SK-N-SH (cell line): ENCODE measurements around the gene DAZAP2. TPM values are rescaled to one million over a fixed set of nuclear protein-coding genes. Genes with fewer than 3 reads are reported as not detected.

ENCODE experiments used
- CTCF ChIA-PET: fragments of 300-600, 350-600 bp; formaldehyde crosslinking; extraction: SDS; loops from one replicate; lab custom pipeline; 2021; lab: Yijun Ruan, JAX
- POLR2A ChIA-PET: fragments of 350-600 bp; sonication (Branson Sonifier 250); formaldehyde crosslinking; extraction: SDS; loops from one replicate; lab custom pipeline; 2020; ENCODE audit warnings: antibody characterized with exemption, inconsistent platforms; lab: Yijun Ruan, JAX
- DNase-seq: peaks from one replicate; pipeline ENCODE4 v3.0.0; 2012
- H2AFZ ChIP-seq: fragments of 200-600 bp; sonication (generic); 2 replicates; pipeline ENCODE4 v1.8.1; 2016; ENCODE audit warnings: antibody characterized with exemption, mild to moderate bottlenecking, low read depth
- H3F3A ChIP-seq: fragments of 200-600 bp; sonication (generic); replicated peaks from 2 replicates; pipeline ENCODE3; 2016; ENCODE audit warnings: antibody characterized with exemption, mild to moderate bottlenecking; ENCODE audit not compliant: insufficient read depth
- H3K27ac ChIP-seq, 2 experiments: fragments of 200-500 bp in 1 of 2; fragments of 200-600 bp in 1 of 2; sonication (Bioruptor generic) in 1 of 2; sonication (generic), shearing (Covaris generic) in 1 of 2; 2 replicates each; pipeline versions ENCODE4 v1.5.1 to v1.6.1; 2014 to 2016; ENCODE audit warnings: low read depth in 2 of 2, inconsistent platforms in 1 of 2, low read length in 1 of 2, mild to moderate bottlenecking in 1 of 2, mixed read lengths in 1 of 2
- H3K27me3 ChIP-seq: fragments of 200-600 bp; sonication (generic), shearing (Covaris generic); 2 replicates; pipeline ENCODE4 v1.6.1; 2016; ENCODE audit warnings: mixed run types; ENCODE audit not compliant: insufficient read depth
- H3K36me3 ChIP-seq, 2 experiments: fragments of 200-500 bp in 1 of 2; fragments of 200-600 bp in 1 of 2; sonication (Bioruptor generic) in 1 of 2; sonication (generic) in 1 of 2; replicated peaks in 1 of 2; 2 replicates each; pipeline versions ENCODE3 to v1.5.1; 2014 to 2016; ENCODE audit warnings: low read length in 1 of 2, mild to moderate bottlenecking in 1 of 2; ENCODE audit not compliant: insufficient read depth in 2 of 2, control insufficient read depth in 1 of 2
- H3K4me1 ChIP-seq, 2 experiments: fragments of 200-500 bp in 1 of 2; fragments of 200-600 bp in 1 of 2; sonication (Bioruptor generic) in 1 of 2; sonication (generic), shearing (Covaris generic) in 1 of 2; 2 replicates each; pipeline versions ENCODE4 v1.5.1 to v1.6.1; 2014 to 2016; ENCODE audit warnings: low read depth in 1 of 2, low read length in 1 of 2, mixed run types in 1 of 2; ENCODE audit not compliant: insufficient read depth in 2 of 2, control insufficient read depth in 1 of 2
- H3K4me2 ChIP-seq: fragments of 200-600 bp; sonication (generic), shearing (Covaris generic); 2 replicates; pipeline ENCODE4 v1.6.1; 2017; ENCODE audit warnings: mixed run types
- H3K4me3 ChIP-seq, 2 experiments: fragments of 200-500 bp in 1 of 2; fragments of 200-600 bp in 1 of 2; sonication (Bioruptor generic) in 1 of 2; sonication (generic), shearing (Covaris generic) in 1 of 2; 2 replicates each; pipeline versions ENCODE4 v1.5.1 to v1.8.1; 2014 to 2016; ENCODE audit warnings: low read depth in 2 of 2, inconsistent platforms in 1 of 2, low read length in 1 of 2, mild to moderate bottlenecking in 1 of 2, mixed read lengths in 1 of 2, moderate library complexity in 1 of 2
- H3K79me2 ChIP-seq: fragments of 200-600 bp; sonication (generic); 2 replicates; pipeline ENCODE4 v1.8.1; 2017; ENCODE audit warnings: mild to moderate bottlenecking; ENCODE audit not compliant: insufficient read depth
- H3K9ac ChIP-seq: fragments of 200-600 bp; sonication (generic); 2 replicates; pipeline ENCODE4 v1.6.1; 2017; ENCODE audit warnings: mixed run types
- H3K9me2 ChIP-seq: fragments of 200-600 bp; sonication (generic); 2 replicates; pipeline ENCODE4 v1.6.1; 2017; ENCODE audit warnings: mixed run types
- H3K9me3 ChIP-seq: fragments of 200-600 bp; sonication (generic); 2 replicates; pipeline ENCODE4 v1.6.1; 2017; ENCODE audit warnings: mixed run types, mild to moderate bottlenecking, moderate library complexity
- H4K20me1 ChIP-seq: fragments of 200-600 bp; sonication (generic); 2 replicates; pipeline ENCODE4 v1.6.1; 2017; ENCODE audit warnings: mild to moderate bottlenecking, mixed run types; ENCODE audit not compliant: insufficient read depth
- CHD2 ChIP-seq: fragments of 150-350 bp; IDR thresholded peaks from 2 replicates; pipeline ENCODE4 v1.6.1; 2018; ENCODE audit warnings: low read length; ENCODE audit not compliant: partially characterized antibody
- ELF1 ChIP-seq: IDR thresholded peaks from 2 replicates; pipeline ENCODE4 v1.4.0; 2012
- EP300 ChIP-seq, 2 experiments: IDR thresholded peaks; 2 replicates each; pipeline versions ENCODE4 v1.4.0 to v1.6.1; 2012; ENCODE audit warnings: borderline replicate concordance in 1 of 2, low read depth in 1 of 2, low read length in 1 of 2
- FOSL2 ChIP-seq: IDR thresholded peaks from 2 replicates; pipeline ENCODE4 v1.4.0; 2012; ENCODE audit warnings: low read depth, mild to moderate bottlenecking, moderate library complexity, borderline replicate concordance
- FOXJ3 ChIP-seq: sonication (generic); formaldehyde crosslinking; IDR thresholded peaks from 2 replicates; pipeline ENCODE4 v1.5.1; 2020; ENCODE audit warnings: mild to moderate bottlenecking, missing genetic modification reagents
- FOXM1 ChIP-seq: IDR thresholded peaks from 2 replicates; pipeline ENCODE4 v1.4.0; 2012; ENCODE audit warnings: low read depth, mild to moderate bottlenecking
- GATA2 ChIP-seq: sonication (generic); formaldehyde crosslinking; IDR thresholded peaks from 2 replicates; pipeline ENCODE4 v1.5.0; 2020; ENCODE audit warnings: mild to moderate bottlenecking, missing genetic modification reagents
- JUND ChIP-seq: IDR thresholded peaks from 2 replicates; pipeline ENCODE4 v1.4.0; 2012
- MXI1 ChIP-seq: IDR thresholded peaks from 2 replicates; pipeline ENCODE4 v1.6.1; 2012; ENCODE audit warnings: mild to moderate bottlenecking, low read depth, low read length, improper control_type of control experiment
- NFIC ChIP-seq: IDR thresholded peaks from 2 replicates; pipeline ENCODE4 v1.4.0; 2012; ENCODE audit warnings: borderline replicate concordance
- POLR2AphosphoS5 ChIP-seq: IDR thresholded peaks from 2 replicates; pipeline ENCODE4 v1.6.1; 2012; ENCODE audit warnings: low read depth, low read length
- RFX5 ChIP-seq: IDR thresholded peaks from 2 replicates; pipeline ENCODE4 v1.6.1; 2012; ENCODE audit warnings: mild to moderate bottlenecking, improper control_type of control experiment, low read length
- RXRA ChIP-seq: IDR thresholded peaks from 2 replicates; pipeline ENCODE4 v1.4.0; 2012; ENCODE audit warnings: low read depth, mild to moderate bottlenecking, borderline replicate concordance
- SIN3A ChIP-seq: IDR thresholded peaks from 2 replicates; pipeline ENCODE4 v1.6.1; 2012; ENCODE audit warnings: low read depth, mild to moderate bottlenecking, low read length, moderate library complexity, borderline replicate concordance
- SMC3 ChIP-seq: IDR thresholded peaks from 2 replicates; pipeline ENCODE4 v1.6.1; 2012; ENCODE audit warnings: low read depth, low read length, improper control_type of control experiment
- TAF1 ChIP-seq: IDR thresholded peaks from 2 replicates; pipeline ENCODE4 v1.6.1; 2012; ENCODE audit warnings: low read depth, mild to moderate bottlenecking, low read length, moderate library complexity, borderline replicate concordance
- TCF12 ChIP-seq: IDR thresholded peaks from 2 replicates; pipeline ENCODE4 v1.4.0; 2012
- TEAD4 ChIP-seq: IDR thresholded peaks from 2 replicates; pipeline ENCODE4 v1.4.0; 2012; ENCODE audit warnings: mild to moderate bottlenecking, borderline replicate concordance; ENCODE audit not compliant: insufficient read depth
- YY1 ChIP-seq: IDR thresholded peaks from 2 replicates; pipeline ENCODE4 v1.4.0; 2012; ENCODE audit warnings: low read depth, mild to moderate bottlenecking
- WGBS: methylation state at CpG from one replicate; pipeline ENCODE4 v1.1.6; 2017; ENCODE audit warnings: low lambda C conversion rate; 5-methylcytosine and 5-hydroxymethylcytosine counted together
- polyA plus RNA-seq, 3 experiments: library from polyadenylated mRNA; depleted of rRNA; stranded (reverse); fragments of >200 nt; gene quantifications; 2 replicates each; pipeline ENCODE4 v1.2.3, GENCODE V29; 2012
- TF ChIP-seq, protein P1 (sequence below): IDR thresholded peaks from 2 replicates; pipeline ENCODE4 v1.4.0; 2012; ENCODE audit warnings: low read depth, borderline replicate concordance
- TF ChIP-seq, protein P2 (sequence below): fragments of 150-350 bp; IDR thresholded peaks from 2 replicates; pipeline ENCODE4 v1.6.1; 2017; ENCODE audit warnings: antibody characterized with exemption, low read length, low read depth, borderline replicate concordance
- TF ChIP-seq, protein P3 (sequence below): fragments of 200-600 bp; sonication (generic); IDR thresholded peaks from 2 replicates; pipeline ENCODE4 v1.6.1; 2017; ENCODE audit warnings: antibody characterized with exemption, mild to moderate bottlenecking, moderate library complexity

The DAZAP2 gene
- polyA plus RNA-seq, 1 of the 3 experiments (the other 2 are of a cell fraction): 274 TPM

GRCh38 chr12:51198568-51199365 is 39.9 kb upstream of the DAZAP2 start:
- Histone ChIP-seq H3K9ac (no peak overlapping the region), H3K4me1 (no peaks in the 10 kb centered on the region), H3K36me3 (no peaks in the 10 kb centered on the region), H3K27me3 (no peaks in the 10 kb centered on the region), H3K27ac (no peak overlapping the region), H3K79me2 (no peaks in the 10 kb centered on the region), H3F3A (no peaks in the 10 kb centered on the region), H3K9me2 (no peaks in the 10 kb centered on the region), H3K9me3 (no peaks in the 10 kb centered on the region), H2AFZ (no peak overlapping the region), H4K20me1 (no peaks in the 10 kb centered on the region), H3K4me3 (no peak overlapping the region), H3K4me2 (no peak overlapping the region)
- WGBS: 87% methylated on average over 11 of the region's 16 CpGs
- TF ChIP-seq ELF1 (no peak), JUND (no peak), EP300 (IDR thresholded peaks at IDR 0.05; ENCODE audit: borderline replicate concordance in 1 of 2, low read depth in 1 of 2, low read length in 1 of 2) (no peak), TAF1 (no peak), YY1 (no peak), FOXJ3 (CRISPR knock-in tag) (no peak), NFIC (no peak), TEAD4 (no peak), CHD2 (no peak), RXRA (no peak)
- TF ChIP-seq, protein P1, sequence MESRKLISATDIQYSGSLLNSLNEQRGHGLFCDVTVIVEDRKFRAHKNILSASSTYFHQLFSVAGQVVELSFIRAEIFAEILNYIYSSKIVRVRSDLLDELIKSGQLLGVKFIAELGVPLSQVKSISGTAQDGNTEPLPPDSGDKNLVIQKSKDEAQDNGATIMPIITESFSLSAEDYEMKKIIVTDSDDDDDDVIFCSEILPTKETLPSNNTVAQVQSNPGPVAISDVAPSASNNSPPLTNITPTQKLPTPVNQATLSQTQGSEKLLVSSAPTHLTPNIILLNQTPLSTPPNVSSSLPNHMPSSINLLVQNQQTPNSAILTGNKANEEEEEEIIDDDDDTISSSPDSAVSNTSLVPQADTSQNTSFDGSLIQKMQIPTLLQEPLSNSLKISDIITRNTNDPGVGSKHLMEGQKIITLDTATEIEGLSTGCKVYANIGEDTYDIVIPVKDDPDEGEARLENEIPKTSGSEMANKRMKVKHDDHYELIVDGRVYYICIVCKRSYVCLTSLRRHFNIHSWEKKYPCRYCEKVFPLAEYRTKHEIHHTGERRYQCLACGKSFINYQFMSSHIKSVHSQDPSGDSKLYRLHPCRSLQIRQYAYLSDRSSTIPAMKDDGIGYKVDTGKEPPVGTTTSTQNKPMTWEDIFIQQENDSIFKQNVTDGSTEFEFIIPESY: no peak
- TF ChIP-seq, protein P2, sequence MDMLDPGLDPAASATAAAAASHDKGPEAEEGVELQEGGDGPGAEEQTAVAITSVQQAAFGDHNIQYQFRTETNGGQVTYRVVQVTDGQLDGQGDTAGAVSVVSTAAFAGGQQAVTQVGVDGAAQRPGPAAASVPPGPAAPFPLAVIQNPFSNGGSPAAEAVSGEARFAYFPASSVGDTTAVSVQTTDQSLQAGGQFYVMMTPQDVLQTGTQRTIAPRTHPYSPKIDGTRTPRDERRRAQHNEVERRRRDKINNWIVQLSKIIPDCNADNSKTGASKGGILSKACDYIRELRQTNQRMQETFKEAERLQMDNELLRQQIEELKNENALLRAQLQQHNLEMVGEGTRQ: no peak
- ChIA-PET POLR2A (no interaction called here), CTCF (interaction anchor here (1.2 to 1.5 kb wide), 2 partner anchors 19 to 151 kb away, joined by 3 to 4 read pairs; partner anchors contain the start of gene POU6F1)
- peak; percentile 20 for DNase-seq

GRCh38 chr12:51199366-51199945 is 39.2 kb upstream of the DAZAP2 start:
- Histone ChIP-seq H3K27ac (no peak overlapping the region), H3K9me3 (no peaks in the 10 kb centered on the region), H3K4me1 (no peaks in the 10 kb centered on the region), H3K27me3 (no peaks in the 10 kb centered on the region), H3K9ac (no peak overlapping the region), H2AFZ (no peak overlapping the region), H3K36me3 (no peaks in the 10 kb centered on the region), H3K4me3 (no peak overlapping the region), H3F3A (no peaks in the 10 kb centered on the region), H4K20me1 (no peaks in the 10 kb centered on the region), H3K79me2 (no peaks in the 10 kb centered on the region), H3K9me2 (no peaks in the 10 kb centered on the region), H3K4me2 (no peak overlapping the region)
- ChIA-PET CTCF (interaction anchor here (1.2 to 1.5 kb wide), 2 partner anchors 18 to 152 kb away, joined by 3 to 4 read pairs; partner anchors contain the start of gene POU6F1), POLR2A (no interaction called here)
- DNase-seq: peak; percentile 15
- WGBS: 92% methylated on average over 10 of the region's 10 CpGs
- TF ChIP-seq, protein P3, sequence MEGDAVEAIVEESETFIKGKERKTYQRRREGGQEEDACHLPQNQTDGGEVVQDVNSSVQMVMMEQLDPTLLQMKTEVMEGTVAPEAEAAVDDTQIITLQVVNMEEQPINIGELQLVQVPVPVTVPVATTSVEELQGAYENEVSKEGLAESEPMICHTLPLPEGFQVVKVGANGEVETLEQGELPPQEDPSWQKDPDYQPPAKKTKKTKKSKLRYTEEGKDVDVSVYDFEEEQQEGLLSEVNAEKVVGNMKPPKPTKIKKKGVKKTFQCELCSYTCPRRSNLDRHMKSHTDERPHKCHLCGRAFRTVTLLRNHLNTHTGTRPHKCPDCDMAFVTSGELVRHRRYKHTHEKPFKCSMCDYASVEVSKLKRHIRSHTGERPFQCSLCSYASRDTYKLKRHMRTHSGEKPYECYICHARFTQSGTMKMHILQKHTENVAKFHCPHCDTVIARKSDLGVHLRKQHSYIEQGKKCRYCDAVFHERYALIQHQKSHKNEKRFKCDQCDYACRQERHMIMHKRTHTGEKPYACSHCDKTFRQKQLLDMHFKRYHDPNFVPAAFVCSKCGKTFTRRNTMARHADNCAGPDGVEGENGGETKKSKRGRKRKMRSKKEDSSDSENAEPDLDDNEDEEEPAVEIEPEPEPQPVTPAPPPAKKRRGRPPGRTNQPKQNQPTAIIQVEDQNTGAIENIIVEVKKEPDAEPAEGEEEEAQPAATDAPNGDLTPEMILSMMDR: no peak
- no peak for TF ChIP-seq GATA2 (CRISPR knock-in tag)
- TF ChIP-seq CHD2: no peak
- no peak for TF ChIP-seq FOXM1
- no peak for TF ChIP-seq RFX5
- no peak for TF ChIP-seq JUND
- TF ChIP-seq MXI1: no peak
- TF ChIP-seq TEAD4: no peak
- TF ChIP-seq FOSL2: no peak
- no peak for TF ChIP-seq NFIC
- no peak for TF ChIP-seq SMC3
- no peak for TF ChIP-seq TCF12
- TF ChIP-seq, protein P2: no peak
- no peak for TF ChIP-seq POLR2AphosphoS5
- TF ChIP-seq SIN3A: no peak
